GM18868 (cell line): ENCODE results near the gene B3GNT3.
"Not testable (repeated sequence)": the region's sequence is repeated elsewhere in the genome, so short reads cannot be mapped to it uniquely, and the experiment has no call there.

Experiments used
- ATAC-seq: cut with Tn5 transposase; IDR thresholded peaks from one replicate; pipeline ENCODE4 v1.9.1; 2021; ENCODE audit warnings: mild to moderate bottlenecking, moderate library complexity; ENCODE audit not compliant: unreplicated experiment

B3GNT3 gene

DNA sequence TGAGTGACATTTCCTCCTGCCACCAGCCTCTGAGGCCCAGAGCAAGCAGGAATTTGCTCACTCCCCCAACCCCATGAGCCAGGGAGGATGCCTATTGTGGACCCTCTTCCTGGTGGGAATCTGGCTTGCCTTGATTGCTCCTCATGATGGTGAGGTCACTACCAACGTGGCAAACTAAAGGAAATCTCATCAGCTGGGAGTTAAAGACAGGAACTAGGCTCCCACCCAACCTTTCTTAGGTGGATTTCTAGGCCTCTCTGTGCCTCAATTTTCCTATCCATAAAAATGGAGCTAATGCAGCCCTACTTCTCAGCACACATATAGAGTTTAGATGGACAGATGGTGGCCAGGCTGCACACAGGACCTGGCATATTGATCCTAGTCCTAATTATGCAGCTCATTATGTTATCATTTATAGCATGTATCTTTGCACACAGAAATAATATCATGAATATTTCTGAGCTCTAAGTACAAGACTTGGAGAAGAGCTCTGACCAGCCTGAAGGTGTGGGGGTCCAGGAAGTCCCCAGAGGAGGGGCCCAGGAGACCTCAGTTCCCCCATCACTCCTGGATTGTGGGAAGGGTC is 2.0 kb downstream of the B3GNT3 start:
- no peak for ATAC-seq

DNA sequence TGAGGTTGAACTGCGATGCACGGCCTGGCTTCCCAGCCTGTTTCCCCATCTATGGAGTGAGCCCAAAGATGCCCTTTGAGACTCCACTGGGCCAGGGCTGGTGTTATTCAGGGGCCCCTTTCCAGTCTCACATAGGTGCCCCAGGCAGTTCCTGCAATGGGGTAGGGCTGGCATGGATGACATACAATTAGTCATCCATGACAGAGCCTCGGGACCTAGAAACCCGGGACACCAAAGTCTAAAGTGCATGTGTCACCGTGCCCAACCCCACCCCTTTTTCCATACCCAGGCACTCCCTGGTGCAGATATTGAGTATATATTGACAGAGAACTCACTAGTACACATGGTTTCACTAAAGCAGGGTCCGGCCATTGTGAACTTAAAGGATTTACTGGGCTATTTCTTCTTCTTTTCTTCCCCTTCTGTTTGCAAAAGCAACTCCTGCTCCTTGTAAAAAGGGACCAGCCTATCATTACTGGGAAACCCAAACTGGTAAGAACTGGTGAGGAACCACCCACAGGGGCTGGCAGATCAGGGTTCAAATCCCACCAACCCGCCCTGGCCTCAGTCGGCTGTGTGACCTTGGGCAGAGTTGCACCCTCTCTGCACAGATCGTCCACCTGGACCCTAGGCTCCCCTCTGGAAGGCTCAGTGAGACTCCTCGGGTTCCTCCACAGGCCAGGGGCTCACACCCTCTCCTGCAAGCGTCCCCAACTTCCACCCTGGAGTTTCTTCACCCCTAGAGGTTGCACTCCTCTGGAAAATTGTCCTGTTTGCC is 2.7 kb downstream of the B3GNT3 start:
- no peak for ATAC-seq

- not testable (repeated sequence) for ATAC-seq
Measured at GRCh38 chr19:17798599-17798998, 3.7 kb downstream of the B3GNT3 start.

- no peak for ATAC-seq
Measured at GRCh38 chr19:17802137-17802858, 7.4 kb downstream of the B3GNT3 start.

- ATAC-seq = no peak
Measured at GRCh38 chr19:17803264-17803896, 8.4 kb downstream of the B3GNT3 start.

- no peak for ATAC-seq
Measured at GRCh38 chr19:17805427-17805826, 10.5 kb downstream of the B3GNT3 start.

GRCh38 chr19:17806945-17807344 is 12.0 kb downstream of the B3GNT3 start:
- no peak for ATAC-seq

DNA sequence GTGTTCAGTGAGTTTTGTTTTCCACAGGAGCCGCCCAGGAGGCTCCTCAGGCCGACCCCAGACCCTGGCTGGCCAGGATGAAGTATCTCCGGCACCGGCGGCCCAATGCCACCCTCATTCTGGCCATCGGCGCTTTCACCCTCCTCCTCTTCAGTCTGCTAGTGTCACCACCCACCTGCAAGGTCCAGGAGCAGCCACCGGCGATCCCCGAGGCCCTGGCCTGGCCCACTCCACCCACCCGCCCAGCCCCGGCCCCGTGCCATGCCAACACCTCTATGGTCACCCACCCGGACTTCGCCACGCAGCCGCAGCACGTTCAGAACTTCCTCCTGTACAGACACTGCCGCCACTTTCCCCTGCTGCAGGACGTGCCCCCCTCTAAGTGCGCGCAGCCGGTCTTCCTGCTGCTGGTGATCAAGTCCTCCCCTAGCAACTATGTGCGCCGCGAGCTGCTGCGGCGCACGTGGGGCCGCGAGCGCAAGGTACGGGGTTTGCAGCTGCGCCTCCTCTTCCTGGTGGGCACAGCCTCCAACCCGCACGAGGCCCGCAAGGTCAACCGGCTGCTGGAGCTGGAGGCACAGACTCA is 12.9 kb downstream of the B3GNT3 start:
- ATAC-seq = no peak

- ATAC-seq = no peak
Measured at GRCh38 chr19:17811103-17811502, 16.2 kb downstream of the B3GNT3 start.

- ATAC-seq = no peak
Measured at GRCh38 chr19:17811681-17812080, 16.7 kb downstream of the B3GNT3 start.

DNA sequence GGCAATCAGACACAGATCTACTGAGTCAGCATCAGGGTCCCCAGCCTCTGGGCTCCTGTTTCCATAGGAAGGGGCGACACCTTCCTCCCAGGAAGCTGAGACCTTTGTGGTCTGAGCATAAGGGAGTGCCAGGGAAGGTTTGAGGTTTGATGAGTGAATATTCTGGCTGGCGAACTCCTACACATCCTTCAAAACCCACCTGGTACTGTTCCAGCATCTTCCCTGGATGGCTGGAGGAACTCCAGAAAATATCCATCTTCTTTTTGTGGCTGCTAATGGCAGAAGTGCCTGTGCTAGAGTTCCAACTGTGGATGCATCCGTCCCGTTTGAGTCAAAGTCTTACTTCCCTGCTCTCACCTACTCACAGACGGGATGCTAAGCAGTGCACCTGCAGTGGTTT is 17.2 kb downstream of the B3GNT3 start:
- ATAC-seq = no peak

DNA sequence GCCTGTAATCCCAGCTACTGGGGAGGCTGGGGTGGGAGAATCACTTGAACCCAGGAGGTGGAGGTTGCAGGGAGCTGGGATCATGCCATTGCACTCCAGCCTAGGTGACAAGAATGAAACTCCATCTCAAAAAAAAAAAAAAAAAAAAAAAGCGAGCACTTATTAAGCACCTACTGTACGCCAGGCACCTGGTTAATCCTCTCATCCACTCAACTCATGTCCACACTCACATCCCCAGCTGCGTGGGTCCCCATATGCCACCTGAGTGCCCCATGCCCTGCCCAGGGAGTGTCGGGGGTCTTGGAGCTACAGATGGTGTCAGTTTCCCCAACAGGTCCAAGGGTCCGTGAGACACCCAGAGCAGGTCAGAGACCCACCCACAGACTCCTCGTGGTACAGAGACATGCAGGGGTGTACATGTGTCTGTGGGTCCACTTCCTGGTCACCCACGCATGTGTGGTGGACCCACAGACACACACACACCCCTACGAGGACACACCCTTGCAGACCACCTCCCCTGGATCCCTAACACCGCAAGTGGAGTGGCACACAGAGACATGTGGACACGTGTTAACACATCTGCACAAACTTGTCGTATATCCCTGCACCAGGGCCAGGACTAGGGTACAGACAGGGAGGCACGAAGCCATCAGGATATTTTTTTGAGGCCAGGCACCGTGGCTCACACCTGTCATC is 22.9 kb downstream of the B3GNT3 start:
- ATAC-seq = no peak

DNA sequence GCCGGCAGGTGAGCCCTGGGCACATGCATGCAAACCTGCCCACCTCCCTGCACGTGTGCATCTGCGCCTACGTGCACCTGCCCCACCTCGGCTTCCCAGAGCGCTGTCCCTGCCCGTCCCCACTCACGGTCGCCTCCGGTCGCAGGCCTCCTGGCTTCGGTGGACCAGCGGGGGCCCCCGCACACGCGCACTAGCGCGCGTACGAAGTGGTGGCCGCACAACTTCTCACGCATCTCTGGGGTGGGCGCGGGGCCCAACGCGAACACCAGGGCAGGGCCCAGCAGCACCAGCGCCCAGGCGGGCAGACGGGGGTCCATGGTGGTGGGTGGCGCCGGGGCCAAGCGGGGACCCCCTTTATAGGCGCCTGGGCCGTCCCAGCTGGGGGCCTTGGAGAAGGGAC is 26.3 kb downstream of the B3GNT3 start, which contains the start of gene INSL3:
Gene INSL3, minus strand, starts transcription at position 330 of the 400 bp plus-strand sequence. Its CDS starts 13 bp downstream, at position 317.
- no peak for ATAC-seq

- no peak for ATAC-seq
Measured at GRCh38 chr19:17824339-17824738, 29.4 kb downstream of the B3GNT3 start.

DNA sequence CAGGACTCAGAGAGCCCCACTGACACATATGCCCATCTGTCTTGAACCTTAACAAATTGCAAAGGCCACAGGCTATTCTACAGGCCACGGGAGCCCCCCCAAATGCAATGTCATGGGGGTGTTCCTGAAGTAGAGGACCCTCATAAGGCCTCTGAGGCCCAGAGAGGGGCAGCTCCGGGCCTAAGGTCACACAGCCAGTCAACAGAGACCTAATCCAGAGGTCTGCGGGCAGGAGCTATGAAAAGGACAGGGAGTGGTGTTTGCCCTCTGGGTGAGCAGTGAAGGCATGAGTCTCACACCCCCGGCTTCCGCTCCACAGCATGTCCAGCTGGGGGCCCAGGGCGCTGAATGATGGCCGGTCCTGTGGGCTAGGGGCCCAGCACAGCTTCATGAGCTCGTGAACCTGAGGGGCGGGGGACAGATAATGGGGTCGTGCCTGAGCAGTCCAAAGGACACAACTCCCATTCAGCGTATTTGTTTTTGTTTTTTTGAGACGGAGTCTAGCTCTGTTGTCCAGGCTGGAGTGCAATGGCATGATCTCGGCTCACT is 31.6 kb downstream of the B3GNT3 start:
- ATAC-seq = no peak

DNA sequence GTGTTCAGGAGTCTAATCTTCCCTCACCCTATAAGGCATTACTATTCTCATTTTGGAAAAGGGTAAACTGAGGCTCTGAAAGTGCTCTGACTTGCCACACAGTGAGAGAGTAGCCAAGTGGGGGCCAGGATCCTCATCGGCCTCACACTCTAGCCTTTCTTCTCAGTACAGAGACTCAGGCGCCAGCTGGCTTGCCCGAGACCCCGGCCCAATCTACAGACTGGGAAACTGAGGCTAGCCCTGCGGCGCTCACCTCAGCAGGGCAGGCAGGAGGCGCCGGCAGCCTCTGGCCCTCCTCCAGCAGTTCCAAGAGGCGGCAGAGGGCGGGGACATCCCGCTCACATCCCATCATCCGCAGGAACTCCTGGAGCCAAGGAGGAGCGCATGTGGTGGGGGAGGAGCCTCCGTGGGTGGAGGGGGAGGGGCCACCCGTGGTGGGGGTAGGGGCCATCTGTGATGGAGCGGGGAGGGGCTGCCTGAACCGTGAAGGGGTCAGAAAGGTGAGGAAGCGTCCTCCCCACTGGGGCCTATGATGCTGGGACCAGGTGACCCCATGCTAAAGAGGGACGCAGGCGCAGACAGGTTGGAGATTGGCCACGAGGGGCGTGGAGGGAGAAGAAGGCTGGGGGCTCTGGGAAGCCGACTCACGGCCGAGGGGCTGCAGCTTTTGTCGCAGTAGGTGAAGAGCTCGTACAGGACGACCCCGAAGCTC is 35.1 kb downstream of the B3GNT3 start:
- ATAC-seq = no peak

GRCh38 chr19:17830567-17831418 is 35.9 kb downstream of the B3GNT3 start:
- ATAC-seq = no peak

- ATAC-seq = no peak
Measured at GRCh38 chr19:17831419-17831888, 36.5 kb downstream of the B3GNT3 start.
